ENCODE results near the gene FCGR3B. TPM values are rescaled to one million over a fixed set of nuclear protein-coding genes. Genes with fewer than 3 reads are reported as not detected.
"Not testable (repeated sequence)": the region's sequence is repeated elsewhere in the genome, so short reads cannot be mapped to it uniquely, and the experiment has no call there.

FCGR3B gene
- total RNA-seq, 1 donor from 2014 or later: 2.0 TPM

- DNase-seq (ENCODE audit: low spot score): peak; percentile 23
Observed at GRCh38 chr1:161605762-161606540, 25.0 kb downstream of the FCGR3B start.

- DNase-seq (ENCODE audit: low spot score): not testable (repeated sequence)
Observed at GRCh38 chr1:161605024-161605423, 26.0 kb downstream of the FCGR3B start.

GRCh38 chr1:161597077-161597476, 33.9 kb downstream of the FCGR3B start:
- DNase-seq (ENCODE audit: low spot score): not testable (repeated sequence)

- not testable (repeated sequence) for DNase-seq (ENCODE audit: low spot score)
Observed at GRCh38 chr1:161595583-161595982, 35.4 kb downstream of the FCGR3B start.

- DNase-seq (ENCODE audit: low spot score): not testable (repeated sequence)
Observed at GRCh38 chr1:161595173-161595572, 35.8 kb downstream of the FCGR3B start.

GRCh38 chr1:161594269-161594984, 36.5 kb downstream of the FCGR3B start:
- not testable (repeated sequence) for DNase-seq (ENCODE audit: low spot score)

GRCh38 chr1:161593092-161593755, 37.8 kb downstream of the FCGR3B start:
- DNase-seq (ENCODE audit: low spot score): not testable (repeated sequence)

GRCh38 chr1:161592586-161592985, 38.4 kb downstream of the FCGR3B start:
- DNase-seq (ENCODE audit: low spot score): not testable (repeated sequence)

- DNase-seq (ENCODE audit: low spot score): not testable (repeated sequence)
Observed at GRCh38 chr1:161589920-161590319, 41.1 kb downstream of the FCGR3B start.

GRCh38 chr1:161589365-161589764, 41.6 kb downstream of the FCGR3B start:
- not testable (repeated sequence) for DNase-seq (ENCODE audit: low spot score)

GRCh38 chr1:161588596-161588995, 42.4 kb downstream of the FCGR3B start:
- DNase-seq (ENCODE audit: low spot score): not testable (repeated sequence)

GRCh38 chr1:161582882-161583281, 48.1 kb downstream of the FCGR3B start:
- not testable (repeated sequence) for DNase-seq (ENCODE audit: low spot score)

GRCh38 chr1:161580879-161581537, 50.0 kb downstream of the FCGR3B start:
- DNase-seq (ENCODE audit: low spot score): not testable (repeated sequence)

- DNase-seq (ENCODE audit: low spot score): not testable (repeated sequence)
Observed at GRCh38 chr1:161579856-161580507, 51.0 kb downstream of the FCGR3B start.

GRCh38 chr1:161576676-161577075, 54.3 kb downstream of the FCGR3B start:
- DNase-seq (ENCODE audit: low spot score): not testable (repeated sequence)

Other genes starting within 250 kb of the FCGR3B start
- gene FCGR2A, start 125.7 kb downstream of the FCGR3B start, total RNA-seq: 53.9 TPM
- gene HSPA6, start 106.6 kb downstream of the FCGR3B start, total RNA-seq: 5.8 TPM
- 36.0 TPM for gene FCGR3A, start 81.4 kb downstream of the FCGR3B start, total RNA-seq
- gene FCGR2B, start 32.0 kb upstream of the FCGR3B start, total RNA-seq: 19.4 TPM
- gene FCRLA, start 76.1 kb upstream of the FCGR3B start, total RNA-seq: 0.26 TPM
- 0.23 TPM for gene FCRLB, start 90.4 kb upstream of the FCGR3B start, total RNA-seq
- 15.4 TPM for gene DUSP12, start 118.6 kb upstream of the FCGR3B start, total RNA-seq
- gene ATF6, start 135.1 kb upstream of the FCGR3B start, total RNA-seq: 23.6 TPM